HG03571 (cell line): ENCODE measurements around the gene ECT2L.

Source experiments
- ATAC-seq: cut with Tn5 transposase; IDR thresholded peaks from one replicate; pipeline ENCODE4 v1.9.1; 2021; ENCODE audit not compliant: unreplicated experiment

ECT2L gene

GRCh38 chr6:138849791-138850190, 53.9 kb downstream of the ECT2L start:
- ATAC-seq, result no peak

- ATAC-seq, result no peak
These were observed 60.8 kb downstream of the ECT2L start for GRCh38 chr6:138856654-138857053.

DNA sequence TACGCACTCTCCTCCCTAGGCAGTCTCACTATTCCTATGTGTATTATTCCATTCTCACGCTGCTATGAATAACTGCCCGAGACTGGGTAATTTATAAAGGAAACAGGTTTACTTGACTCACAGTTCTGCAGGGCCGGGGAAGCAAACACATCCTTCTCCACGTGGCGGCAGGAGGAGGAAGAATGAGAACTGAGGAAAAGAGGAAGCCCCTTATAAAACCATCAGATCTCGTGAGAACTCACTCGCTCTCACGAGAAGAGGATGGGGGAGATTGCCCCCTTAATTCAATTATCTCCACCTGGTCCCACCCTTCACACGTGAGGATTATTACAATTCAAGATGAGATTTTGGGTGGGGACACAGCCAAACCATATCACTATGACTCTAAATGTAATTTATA, 61.9 kb downstream of the ECT2L start:
- ATAC-seq, result no peak

- no peak for ATAC-seq
These were observed 66.6 kb downstream of the ECT2L start for GRCh38 chr6:138862456-138862855.

DNA sequence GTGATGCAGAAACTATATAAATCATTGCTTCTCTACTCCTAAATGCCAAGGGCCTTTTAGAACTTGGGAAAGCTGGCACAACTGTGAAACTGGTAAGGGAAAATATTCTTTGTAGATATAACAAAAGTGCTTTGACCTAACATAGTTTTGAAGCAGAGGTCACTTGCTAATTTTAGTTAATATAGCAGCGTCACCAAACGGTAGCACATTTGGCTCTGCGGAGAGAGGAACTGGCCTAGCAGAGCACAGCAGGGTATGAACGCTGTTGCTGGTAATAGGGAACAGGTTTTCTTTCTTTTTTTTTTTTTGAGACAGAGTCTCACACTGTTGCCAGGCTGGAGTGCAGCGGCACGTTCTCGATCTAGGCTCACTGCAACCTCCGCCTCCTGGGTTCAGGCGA, 67.4 kb downstream of the ECT2L start:
- no peak for ATAC-seq

DNA sequence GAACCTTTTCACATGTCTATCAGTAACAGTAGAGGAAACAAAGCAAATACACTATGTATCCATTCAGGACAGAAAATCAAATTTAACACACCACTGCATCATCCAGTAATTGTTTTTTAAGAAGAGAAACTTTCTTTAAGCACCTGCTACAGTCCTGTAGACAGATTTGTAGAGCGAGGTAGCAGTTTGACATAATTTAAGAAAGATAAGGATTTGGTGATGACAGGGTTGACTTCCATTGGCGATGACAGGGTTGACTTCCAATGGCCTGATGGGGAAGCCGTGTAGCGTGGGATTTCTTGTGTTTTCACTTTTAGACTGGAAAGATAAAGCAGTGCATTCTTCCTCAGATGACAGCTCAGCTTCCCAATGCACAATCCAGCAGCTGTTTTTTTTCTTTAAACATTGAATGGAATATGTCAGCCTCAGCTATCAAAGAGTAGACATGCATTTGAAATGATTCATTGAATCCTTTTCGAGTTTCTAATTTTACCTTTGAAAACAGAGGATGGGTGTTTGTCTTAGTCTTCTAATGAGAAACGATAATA, 68.5 kb downstream of the ECT2L start:
- no peak for ATAC-seq

DNA sequence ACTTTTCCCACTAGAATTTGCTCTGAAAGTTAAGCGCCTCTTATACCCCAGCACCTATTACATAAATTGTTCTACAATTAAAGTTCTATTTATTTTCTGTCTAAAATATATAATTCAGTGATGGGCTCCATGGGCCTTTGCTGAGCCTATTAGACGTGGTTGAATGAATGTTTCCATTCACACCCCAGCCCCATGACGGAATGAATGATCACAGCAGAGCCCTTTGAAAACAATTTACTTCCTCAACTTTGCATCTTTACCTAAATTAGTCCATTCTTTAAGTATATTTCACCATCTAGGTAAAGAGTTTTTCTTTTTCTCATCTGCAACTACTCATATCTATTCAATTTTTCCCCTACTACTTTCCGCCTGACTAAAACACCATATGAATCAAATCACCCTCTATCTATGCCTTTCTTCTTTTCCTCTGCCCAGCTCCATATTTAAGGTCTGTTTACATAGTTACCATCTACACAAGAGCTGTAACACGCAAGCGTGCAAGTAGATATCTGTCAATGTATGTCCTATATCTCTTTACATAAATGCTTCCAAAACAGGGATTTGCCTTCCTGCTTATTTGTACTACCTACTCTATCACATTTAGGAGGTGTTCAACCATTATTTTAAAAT, 69.7 kb downstream of the ECT2L start:
- ATAC-seq, result no peak

DNA sequence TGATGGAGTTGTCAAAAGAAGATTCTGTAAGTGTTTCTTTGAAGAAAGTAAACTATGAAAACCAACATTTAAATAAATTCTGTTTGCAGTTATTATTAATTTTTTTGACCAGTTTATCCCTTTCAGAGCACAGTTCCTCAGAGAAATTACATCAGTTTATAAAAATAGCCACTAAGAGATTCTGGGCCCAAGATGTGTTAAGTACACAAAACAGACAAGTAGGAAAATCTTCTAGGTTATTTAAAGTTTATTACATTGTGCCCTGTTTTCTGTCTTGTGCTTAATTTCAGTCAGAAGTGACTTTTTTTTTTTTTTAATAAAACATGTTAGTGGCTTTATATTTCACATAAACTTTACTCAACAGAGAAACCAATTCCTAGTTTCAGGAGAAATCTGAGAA, 72.3 kb downstream of the ECT2L start:
- ATAC-seq, result no peak

- no peak for ATAC-seq
These were observed 73.5 kb downstream of the ECT2L start for GRCh38 chr6:138869398-138869797.

DNA sequence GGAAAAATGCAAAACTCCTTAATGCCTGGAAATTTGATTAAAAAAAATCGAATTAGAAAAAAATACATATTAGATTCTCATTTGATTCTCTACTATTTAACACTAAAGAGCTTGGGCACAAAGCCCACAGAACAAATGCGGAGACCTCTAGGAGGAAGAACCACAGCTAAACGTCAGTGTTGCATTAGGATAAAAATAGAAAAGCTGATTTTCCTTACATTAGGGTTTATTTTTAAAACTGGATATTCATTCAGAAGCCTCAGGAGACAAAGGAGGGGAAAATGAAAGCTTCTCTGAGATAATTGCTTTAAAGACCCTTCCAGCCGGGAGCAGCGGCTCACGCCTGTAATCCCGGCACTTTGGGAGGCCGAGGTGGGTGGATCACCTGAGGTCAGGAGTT, 77.3 kb downstream of the ECT2L start:
- no peak for ATAC-seq

DNA sequence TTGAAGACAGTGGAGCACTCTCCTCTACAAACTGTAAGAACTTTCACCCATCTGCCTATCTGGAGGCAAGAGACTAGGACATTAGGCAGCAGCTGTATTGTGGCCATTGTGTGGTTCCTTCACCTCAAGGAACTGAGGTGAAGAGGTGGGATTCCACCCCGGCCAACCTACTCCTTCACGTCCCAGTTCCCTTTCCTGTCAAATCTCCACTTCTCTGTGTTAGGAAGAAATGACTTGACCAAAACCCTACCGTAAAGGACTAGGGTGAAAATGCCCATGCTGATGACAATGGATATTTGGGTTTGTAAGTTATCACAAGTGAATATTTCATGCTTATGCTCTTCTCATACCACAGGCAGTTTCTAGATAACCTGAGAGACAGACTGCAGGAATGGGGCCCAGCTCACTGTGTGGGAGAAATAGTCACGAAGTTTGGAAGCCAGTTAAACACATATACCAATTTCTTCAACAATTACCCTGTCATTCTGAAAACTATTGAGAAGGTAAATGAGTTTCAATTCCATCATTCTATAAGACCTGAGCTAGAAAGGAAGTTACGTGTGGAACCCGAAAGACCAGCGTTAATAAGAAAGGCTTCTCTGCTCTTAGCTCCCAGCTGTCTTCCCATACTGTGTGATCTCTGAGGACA, 86.6 kb downstream of the ECT2L start:
- ATAC-seq, result peak; percentile 74

DNA sequence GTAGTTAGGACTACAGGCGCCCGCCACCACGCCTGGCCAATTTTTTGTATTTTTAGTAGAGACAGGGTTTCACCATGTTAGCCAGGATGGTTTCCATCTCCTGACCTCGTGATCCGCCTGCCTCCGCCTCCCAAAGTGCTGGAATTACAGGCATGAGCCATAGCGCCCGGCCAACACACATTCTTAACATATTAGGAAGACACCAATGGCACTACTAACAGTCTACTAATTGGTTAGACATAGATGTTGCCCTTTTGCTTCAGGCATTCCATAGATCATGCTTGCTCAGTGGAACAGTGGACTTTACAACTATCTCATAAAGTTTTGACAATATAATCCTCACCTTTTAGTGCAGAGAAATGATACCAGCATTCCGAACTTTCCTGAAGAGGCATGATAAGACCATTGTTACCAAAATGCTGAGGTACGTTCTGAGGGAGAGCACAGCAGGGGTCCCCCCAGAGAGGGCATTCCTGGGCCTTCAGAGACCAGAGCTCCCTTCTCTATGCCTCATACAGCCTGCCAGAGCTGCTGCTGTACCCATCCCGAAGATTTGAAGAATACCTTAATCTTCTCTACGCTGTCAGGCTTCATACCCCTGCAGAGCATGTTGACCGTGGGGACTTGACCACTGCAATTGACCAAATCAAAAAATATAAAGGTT, 89.4 kb downstream of the ECT2L start:
- ATAC-seq, result no peak

- ATAC-seq, result no peak
These were observed 95.5 kb downstream of the ECT2L start for GRCh38 chr6:138891255-138891986.

DNA sequence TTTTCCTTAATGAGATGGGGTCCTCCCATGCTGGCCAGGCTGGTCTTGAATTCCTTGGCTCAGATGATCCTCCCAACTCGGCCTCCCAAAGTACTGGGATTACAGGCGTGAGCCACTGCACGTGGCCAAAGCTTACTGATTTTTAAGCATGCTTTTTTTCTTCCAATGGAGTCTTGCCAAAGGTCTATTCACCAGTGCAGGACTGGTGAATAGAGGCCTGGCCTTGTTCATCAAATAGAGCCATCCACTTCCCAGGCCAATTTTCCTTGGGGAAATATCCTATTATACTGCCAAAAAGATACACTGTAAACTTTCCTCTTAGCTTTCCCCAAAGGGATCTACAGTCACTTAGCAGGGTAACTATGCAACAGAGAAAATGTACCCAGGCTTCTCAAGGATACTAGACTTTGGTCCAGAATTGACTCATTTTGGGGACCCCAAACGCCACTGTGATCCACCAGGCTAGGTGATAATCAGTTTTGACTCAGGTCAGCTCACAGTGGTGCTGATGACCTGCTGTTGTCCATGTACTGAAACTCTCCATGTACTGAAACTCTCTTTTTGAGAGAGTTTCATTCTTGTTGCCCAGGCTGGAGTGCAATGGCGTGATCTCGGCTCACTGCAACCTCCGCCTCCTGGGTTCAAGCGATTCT, 100.3 kb downstream of the ECT2L start:
- no peak for ATAC-seq

- ATAC-seq, result no peak
These were observed 101.1 kb downstream of the ECT2L start for GRCh38 chr6:138897031-138897430.

DNA sequence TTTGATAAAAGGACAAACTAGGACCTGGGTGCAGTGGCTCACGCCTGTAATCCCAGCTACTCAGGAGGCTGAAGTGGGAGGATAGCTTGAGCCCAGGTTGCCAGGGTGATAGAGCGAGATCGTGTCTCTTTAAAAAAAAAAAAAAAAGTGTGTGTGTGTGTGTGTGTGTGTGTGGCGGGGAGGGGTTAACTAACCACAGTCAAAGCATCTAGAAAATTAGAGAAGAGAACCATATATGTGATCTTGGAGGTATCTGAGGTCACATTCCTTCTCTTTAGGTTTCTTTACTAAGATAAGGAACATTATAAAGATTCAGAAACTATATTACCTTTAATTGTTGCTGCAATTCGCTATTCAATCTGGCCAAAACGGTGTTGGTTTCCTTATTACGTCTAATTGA, 111.3 kb downstream of the ECT2L start:
- ATAC-seq, result no peak

DNA sequence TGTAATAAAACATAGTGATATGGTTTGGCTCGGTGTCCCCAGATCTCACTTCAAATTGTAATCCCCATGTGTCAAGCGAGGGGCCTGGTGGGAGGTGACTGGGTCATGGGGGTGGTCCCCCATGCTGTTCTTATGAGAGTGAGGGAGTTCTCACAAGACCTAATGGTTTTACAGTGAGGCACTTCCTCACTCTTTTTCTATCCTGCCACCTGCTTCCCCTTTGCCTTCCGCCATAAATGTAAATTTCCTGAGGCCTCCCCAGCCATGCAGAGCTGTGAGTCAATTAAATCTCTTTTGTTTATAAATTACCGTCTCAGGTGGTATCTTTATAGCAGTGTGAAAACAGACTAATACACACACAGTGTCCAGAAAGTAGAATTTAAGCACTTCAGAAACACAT, 113.6 kb downstream of the ECT2L start:
- no peak for ATAC-seq

- ATAC-seq, result no peak
These were observed 114.1 kb downstream of the ECT2L start for GRCh38 chr6:138909975-138910374.

- no peak for ATAC-seq
These were observed 116.4 kb downstream of the ECT2L start for GRCh38 chr6:138912308-138912707.

DNA sequence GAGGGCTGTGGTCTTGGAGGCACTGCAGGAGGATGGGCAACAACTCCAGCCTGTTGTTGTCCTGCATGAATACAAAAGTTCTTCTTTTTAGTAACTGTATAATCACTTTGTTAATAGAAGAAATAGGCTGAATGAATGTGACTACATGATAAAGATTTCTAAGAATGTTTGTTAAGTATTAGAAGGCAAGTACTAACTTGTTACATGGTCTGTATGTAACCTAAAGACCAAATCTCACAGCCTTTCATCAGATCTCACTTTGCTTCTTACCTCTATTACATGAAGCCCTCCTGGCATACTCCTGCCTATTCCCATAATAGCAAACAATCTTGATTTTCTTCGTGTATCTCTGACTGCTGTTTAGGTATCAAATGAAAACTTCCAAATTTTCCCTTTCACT, 118.8 kb downstream of the ECT2L start:
- ATAC-seq, result no peak

DNA sequence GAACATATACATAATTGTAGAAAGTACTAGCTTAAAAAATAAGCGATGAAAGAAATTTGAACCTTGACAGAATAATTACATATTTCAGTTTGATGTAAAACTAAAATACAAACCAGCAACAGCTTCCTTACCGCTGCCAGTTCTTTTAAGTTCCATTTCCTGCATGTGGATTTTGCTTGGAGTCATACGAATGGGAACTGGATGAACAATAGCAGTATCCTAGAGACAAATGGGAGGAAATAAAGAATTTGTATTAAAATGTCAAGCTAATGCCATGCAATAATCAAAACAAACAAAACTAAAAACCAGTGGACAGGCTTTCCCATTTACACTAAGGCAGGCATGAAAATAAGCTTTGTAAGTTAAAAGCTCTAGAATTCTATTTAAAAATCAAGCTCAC, 125.0 kb downstream of the ECT2L start:
- no peak for ATAC-seq
